HepG2 (cell line): Measurements from ENCODE around the gene TMEM178A. TPM values are rescaled to one million over a fixed set of nuclear protein-coding genes. Genes with fewer than 3 reads are reported as not detected.

Experiments
- ATAC-seq: fragments of 200-7000 bp; cut with Tn5 transposase; 3 replicates; pipeline ENCODE4 v1.9.1; 2020; ENCODE audit warnings: mild to moderate bottlenecking, moderate library complexity
- BruUV-seq: library from RNA; stranded (reverse); fragments of 400-500 nt; replicated peaks from 2 replicates; lab custom pipeline; 2021; lab: Mats Ljungman, UMichigan
- CTCF ChIA-PET: fragments of 300-600 bp; formaldehyde crosslinking; extraction: SDS; loops from one replicate; lab custom pipeline; 2021; ENCODE audit warnings: low total read pairs, inconsistent platforms, low intra/inter-chr PET ratio; lab: Yijun Ruan, JAX
- POLR2A ChIA-PET: fragments of 350-600 bp; sonication (Branson Sonifier 250); formaldehyde crosslinking; loops from one replicate; lab custom pipeline; 2020; ENCODE audit warnings: antibody characterized with exemption, inconsistent platforms; lab: Yijun Ruan, JAX
- DNase-seq: peaks from one replicate; pipeline ENCODE4 v3.0.0-alpha.2; 2015; ENCODE audit warnings: low spot score
- FAIRE-seq: peaks from 3 replicates; lab custom pipeline; 2011; peaks lifted over from hg19 to GRCh38; lab: Jason Lieb, UNC
- H2AFZ ChIP-seq: one replicate; pipeline ENCODE4 v1.6.1; 2011; ENCODE audit warnings: low read length, inconsistent platforms
- H3K27ac ChIP-seq: fragments of 300-600 bp; 3 replicates; pipeline ENCODE4 v1.8.0; 2011; ENCODE audit warnings: mixed run types, mild to moderate bottlenecking, mixed read lengths, low read length, inconsistent platforms; ENCODE audit not compliant: insufficient read depth; ENCODE audit errors: extremely low read length
- H3K27me3 ChIP-seq, 2 experiments: fragments of 200-600 bp in 1 of 2; 2 replicates in 1 of 2; 3 replicates in 1 of 2; pipeline versions ENCODE4 v1.6.0 to v1.8.0; 2011; ENCODE audit warnings: low read length in 2 of 2, mild to moderate bottlenecking in 2 of 2, moderate library complexity in 2 of 2, inconsistent platforms in 1 of 2; ENCODE audit not compliant: insufficient read depth in 2 of 2, control insufficient read depth in 1 of 2
- H3K36me3 ChIP-seq, 2 experiments: fragments of 200-600 bp in 1 of 2; replicated peaks in 1 of 2; 2 replicates in 1 of 2; 3 replicates in 1 of 2; pipeline versions ENCODE4 v1.5.1 to v1.8.0; 2011; ENCODE audit warnings: low read length in 2 of 2, inconsistent platforms in 1 of 2; ENCODE audit not compliant: insufficient read depth in 2 of 2, control insufficient read depth in 1 of 2
- H3K4me1 ChIP-seq: 2 replicates; pipeline ENCODE4 v1.5.1; 2012; ENCODE audit warnings: low read length, inconsistent platforms; ENCODE audit not compliant: insufficient read depth
- H3K4me2 ChIP-seq: 2 replicates; pipeline ENCODE4 v1.6.0; 2011; ENCODE audit warnings: low read depth, low read length, inconsistent platforms
- H3K4me3 ChIP-seq, 3 experiments: fragments of 200-600 bp in 1 of 3; sonication (generic), shearing (Covaris generic) in 1 of 3; replicated peaks in 1 of 3; 2 replicates each; pipeline ENCODE4 v1.5.1; 2011 to 2016; ENCODE audit warnings: low read length in 3 of 3, inconsistent platforms in 2 of 3, low read depth in 2 of 3, mild to moderate bottlenecking in 2 of 3, control low read depth in 1 of 3, mixed read lengths in 1 of 3; ENCODE audit not compliant: insufficient read depth in 1 of 3
- H3K79me2 ChIP-seq: one replicate; pipeline ENCODE4 v1.6.1; 2011; ENCODE audit warnings: low read length, inconsistent platforms; ENCODE audit not compliant: insufficient read depth
- H3K9ac ChIP-seq: 2 replicates; pipeline ENCODE4 v1.6.0; 2011; ENCODE audit warnings: mild to moderate bottlenecking, low read depth, low read length, inconsistent platforms; ENCODE audit not compliant: insufficient read depth
- H3K9me3 ChIP-seq: 2 replicates; pipeline ENCODE4 v1.5.1; 2012; ENCODE audit warnings: mild to moderate bottlenecking, low read length
- H4K20me1 ChIP-seq: 2 replicates; pipeline ENCODE4 v1.6.0; 2011; ENCODE audit warnings: inconsistent platforms, mild to moderate bottlenecking, low read length, moderate library complexity; ENCODE audit not compliant: insufficient read depth
- CREBL2 ChIP-seq: sonication (generic); formaldehyde crosslinking; IDR thresholded peaks from 2 replicates; pipeline ENCODE4 v1.8.1; 2023; ENCODE audit warnings: missing genetic modification reagents, mild to moderate bottlenecking, borderline replicate concordance
- FOXJ3 ChIP-seq: sonication (generic); formaldehyde crosslinking; IDR thresholded peaks from 2 replicates; pipeline ENCODE4 v1.4.0; 2020; ENCODE audit warnings: missing genetic modification reagents, mild to moderate bottlenecking, borderline replicate concordance
- ISL2 ChIP-seq: sonication (generic); formaldehyde crosslinking; IDR thresholded peaks from 2 replicates; pipeline ENCODE4 v1.5.0; 2020; ENCODE audit warnings: missing genetic modification reagents
- KAT7 ChIP-seq: IDR thresholded peaks from 2 replicates; pipeline ENCODE4 v1.6.1; 2018; ENCODE audit warnings: borderline replicate concordance, missing compliant biosample characterization
- MXI1 ChIP-seq: IDR thresholded peaks from 3 replicates; pipeline ENCODE4 v1.6.1; 2012; ENCODE audit warnings: low read depth, low read length, inconsistent platforms, borderline replicate concordance
- MYPOP ChIP-seq: sonication (generic); formaldehyde crosslinking; IDR thresholded peaks from 2 replicates; pipeline ENCODE4 v1.8.1; 2023; ENCODE audit warnings: mild to moderate bottlenecking, moderate library complexity, missing genetic modification reagents
- SIX4 ChIP-seq: sonication (generic); formaldehyde crosslinking; IDR thresholded peaks from 2 replicates; pipeline ENCODE4 v1.4.0; 2020; ENCODE audit warnings: missing genetic modification reagents
- WGBS: methylation state at CpG from one replicate; pipeline ENCODE4 v1.1.6; 2017; ENCODE audit warnings: low lambda C conversion rate; 5-methylcytosine and 5-hydroxymethylcytosine counted together
- in situ Hi-C: cut with HindIII; loops from 2 replicates; pipeline ENCODE4 v1.10.0; 2017; ENCODE audit warnings: low pct_unique_long_range_greater_than_20kb; ENCODE audit not compliant: extremely low pct_ligation_motif_present
- intact Hi-C: fragments of 100-400 bp; cut with micrococcal nuclease; formaldehyde crosslinking; loops from one replicate; pipeline ENCODE4 v1.10.0; 2022; ENCODE audit not compliant: unreplicated experiment
- polyA plus RNA-seq, 8 experiments: library from polyadenylated mRNA; depleted of rRNA in 3 of 8; stranded (reverse) in 7 of 8; unstranded in 1 of 8; fragments of >200 nt; fragmentation: Illumina TruSeq in 4 of 8; extraction: Trizol in 4 of 8; gene quantifications; 2 replicates each; pipeline versions ENCODE4 v1.2.1 to v1.2.3, GENCODE V29; 2011 to 2016; ENCODE audit warnings: low read depth in 4 of 8, missing spikeins in 1 of 8, mixed read lengths in 1 of 8; ENCODE audit not compliant: insufficient read depth in 1 of 8
- total RNA-seq, 5 experiments: library from RNA; depleted of rRNA; stranded (reverse); fragments of >200 nt; fragmentation: Illumina TruSeq; extraction: Trizol; gene quantifications; 2 replicates each; pipeline ENCODE4 v1.2.3, GENCODE V29; 2016; ENCODE audit warnings: low read depth in 1 of 5
- TF ChIP-seq, protein P1 (sequence below): sonication (generic); formaldehyde crosslinking; conservative IDR thresholded peaks from 2 replicates; pipeline ENCODE4 v1.4.0; 2020; ENCODE audit warnings: missing genetic modification reagents
- TF ChIP-seq, protein P2 (sequence below): sonication (generic); formaldehyde crosslinking; IDR thresholded peaks from 2 replicates; pipeline ENCODE4 v1.4.0; 2020; ENCODE audit warnings: mild to moderate bottlenecking, low read depth, missing genetic modification reagents

TMEM178A gene
- total and polyA plus RNA-seq, 2 of the 13 experiments (the other 11 are each of a cell fraction or from before 2014, with no cell fraction given): 0.38 to 3.3 TPM

DNA sequence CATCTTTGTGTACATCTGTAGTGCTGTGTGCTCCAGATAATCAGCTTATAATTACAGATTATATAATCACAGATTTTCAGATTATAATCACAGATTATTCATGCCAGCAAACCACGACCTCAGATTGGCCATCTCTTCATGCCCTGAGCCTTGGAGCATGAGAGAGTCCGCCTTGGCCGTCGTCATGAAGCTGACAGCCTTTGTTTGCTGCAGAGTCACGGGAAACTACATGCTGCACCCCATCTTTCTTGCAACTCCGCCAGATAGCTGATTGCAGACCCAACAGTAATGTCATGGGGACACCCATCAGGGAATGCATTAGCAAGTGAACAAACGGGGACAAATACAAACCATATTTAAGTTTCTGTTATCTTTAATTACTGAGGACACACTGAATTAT lies 7.3 kb downstream of the TMEM178A start:
- no peaks in the 10 kb centered on the region for H3K79me2 ChIP-seq
- intact Hi-C loops (no loop called here), in situ Hi-C loops (no loop called here)
- H2AFZ ChIP-seq: no peak overlapping the region
- ChIA-PET CTCF (no interaction called here), POLR2A (no interaction called here)
- TF ChIP-seq MXI1: no peak
- TF ChIP-seq, protein P1, sequence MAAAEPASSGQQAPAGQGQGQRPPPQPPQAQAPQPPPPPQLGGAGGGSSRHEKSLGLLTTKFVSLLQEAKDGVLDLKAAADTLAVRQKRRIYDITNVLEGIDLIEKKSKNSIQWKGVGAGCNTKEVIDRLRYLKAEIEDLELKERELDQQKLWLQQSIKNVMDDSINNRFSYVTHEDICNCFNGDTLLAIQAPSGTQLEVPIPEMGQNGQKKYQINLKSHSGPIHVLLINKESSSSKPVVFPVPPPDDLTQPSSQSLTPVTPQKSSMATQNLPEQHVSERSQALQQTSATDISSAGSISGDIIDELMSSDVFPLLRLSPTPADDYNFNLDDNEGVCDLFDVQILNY (CRISPR knock-in tag): no peak
- no peak for TF ChIP-seq KAT7 (CRISPR knock-in tag)
- TF ChIP-seq, protein P2, sequence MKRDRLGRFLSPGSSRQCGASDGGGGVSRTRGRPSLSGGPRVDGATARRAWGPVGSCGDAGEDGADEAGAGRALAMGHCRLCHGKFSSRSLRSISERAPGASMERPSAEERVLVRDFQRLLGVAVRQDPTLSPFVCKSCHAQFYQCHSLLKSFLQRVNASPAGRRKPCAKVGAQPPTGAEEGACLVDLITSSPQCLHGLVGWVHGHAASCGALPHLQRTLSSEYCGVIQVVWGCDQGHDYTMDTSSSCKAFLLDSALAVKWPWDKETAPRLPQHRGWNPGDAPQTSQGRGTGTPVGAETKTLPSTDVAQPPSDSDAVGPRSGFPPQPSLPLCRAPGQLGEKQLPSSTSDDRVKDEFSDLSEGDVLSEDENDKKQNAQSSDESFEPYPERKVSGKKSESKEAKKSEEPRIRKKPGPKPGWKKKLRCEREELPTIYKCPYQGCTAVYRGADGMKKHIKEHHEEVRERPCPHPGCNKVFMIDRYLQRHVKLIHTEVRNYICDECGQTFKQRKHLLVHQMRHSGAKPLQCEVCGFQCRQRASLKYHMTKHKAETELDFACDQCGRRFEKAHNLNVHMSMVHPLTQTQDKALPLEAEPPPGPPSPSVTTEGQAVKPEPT: no peak
- TF ChIP-seq FOXJ3 (CRISPR knock-in tag): no peak
- no peak for TF ChIP-seq SIX4 (CRISPR knock-in tag)
- TF ChIP-seq CREBL2 (CRISPR knock-in tag): no peak
- no peak for TF ChIP-seq ISL2 (CRISPR knock-in tag)
- TF ChIP-seq MYPOP (CRISPR knock-in tag): no peak
- H3K9ac ChIP-seq: no peak overlapping the region
- no peak for FAIRE-seq
- no peak overlapping the region for H3K4me3 ChIP-seq
- H3K36me3 ChIP-seq: no peaks in the 10 kb centered on the region
- H3K27me3 ChIP-seq: peaks cover 2 to 43% of the 10 kb centered on the region in 2 experiments; a peak in 4 of 5 replicates
- H3K9me3 ChIP-seq: no peaks in the 10 kb centered on the region
- no peak for ATAC-seq
- no TSS peak for BruUV-seq
- DNase-seq: no peak
- no peak overlapping the region for H3K27ac ChIP-seq
- no peaks in the 10 kb centered on the region for H4K20me1 ChIP-seq
- WGBS: 27% methylated on average over 7 of the region's 7 CpGs
- no peaks in the 10 kb centered on the region for H3K4me1 ChIP-seq
- H3K4me2 ChIP-seq: no peak overlapping the region
